Mesangial cell (primary cell): ENCODE measurements around the gene MEIOSIN. TPM values are rescaled to one million over a fixed set of nuclear protein-coding genes. Genes with fewer than 3 reads are reported as not detected.

Experiments used
- total RNA-seq: library from RNA; depleted of rRNA; stranded (reverse); fragments of >200 nt; gene quantifications from 2 replicates; pipeline ENCODE4 v1.2.3, GENCODE V29; 2015

Gene MEIOSIN
- total RNA-seq = not detected in 2 replicates

GRCh38 chr19:45733160-45733810 lies at the start of gene MEIOSIN:
Gene MEIOSIN (plus strand): TSS chr19:45733439. CDS start chr19:45735377, 1,938 bp downstream.

GRCh38 chr19:45691516-45692186 lies 41.6 kb upstream of the MEIOSIN start, which contains the start of gene SNRPD2:
Gene SNRPD2 (minus strand): TSS chr19:45691953. CDS start chr19:45691888, 65 bp downstream.

GRCh38 chr19:45692187-45693105 lies 40.8 kb upstream of the MEIOSIN start, which contains the start of gene QPCTL:
Gene QPCTL (plus strand): TSS chr19:45692666. CDS start chr19:45692704, 38 bp downstream.

GRCh38 chr19:45730368-45731288 lies 2.6 kb upstream of the MEIOSIN start, which contains the start of gene FBXO46:
Gene FBXO46 (minus strand): TSS chr19:45730896. CDS start chr19:45713495, 17,401 bp downstream.

GRCh38 chr19:45768984-45769782 lies 35.9 kb downstream of the MEIOSIN start, which contains the start of gene SIX5:
Gene SIX5 (minus strand): TSS chr19:45769252. CDS start chr19:45768844, 408 bp downstream.

GRCh38 chr19:45782162-45782691 lies 49.0 kb downstream of the MEIOSIN start, which contains the start of gene DMPK:
Gene DMPK (minus strand): TSS chr19:45782490. CDS start chr19:45782352, 138 bp downstream.

GRCh38 chr19:45792470-45793177 lies 59.4 kb downstream of the MEIOSIN start, which contains the start of gene DMWD:
Gene DMWD (minus strand): TSS chr19:45792845. CDS start chr19:45792756, 89 bp downstream.

Other genes with a start within 250 kb of the MEIOSIN start
- 11.7 and 24.2 TPM in 2 replicates for gene RTN2, start 236.4 kb upstream of the MEIOSIN start, total RNA-seq
- 1.0 TPM in 1 of 2 replicates, not detected in the other for gene PPM1N, start 235.0 kb upstream of the MEIOSIN start, total RNA-seq
- gene VASP, start 226.0 kb upstream of the MEIOSIN start, total RNA-seq = 140 and 199 TPM in 2 replicates
- gene OPA3, start 148.6 kb upstream of the MEIOSIN start, total RNA-seq = 8.5 and 11.9 TPM in 2 replicates
- not detected in 2 replicates for gene GPR4, start 131.2 kb upstream of the MEIOSIN start, total RNA-seq
- gene EML2, start 94.0 kb upstream of the MEIOSIN start, total RNA-seq = 16.4 and 17.9 TPM in 2 replicates
- 0.51 TPM in 1 of 2 replicates, not detected in the other for gene GIPR, start 65.2 kb upstream of the MEIOSIN start, total RNA-seq
- gene SNRPD2, start 41.5 kb upstream of the MEIOSIN start, total RNA-seq = 134 and 228 TPM in 2 replicates
- gene QPCTL, start 40.8 kb upstream of the MEIOSIN start, total RNA-seq = 22.2 and 29.7 TPM in 2 replicates
- gene FBXO46, start 2.5 kb upstream of the MEIOSIN start, total RNA-seq = 11.9 and 15.3 TPM in 2 replicates
- gene SIX5, start 35.8 kb downstream of the MEIOSIN start, total RNA-seq = 14.2 and 26.9 TPM in 2 replicates
- 8.5 and 23.1 TPM in 2 replicates for gene DMPK, start 49.1 kb downstream of the MEIOSIN start, total RNA-seq
- gene DMWD, start 59.4 kb downstream of the MEIOSIN start, total RNA-seq = 35.0 and 39.7 TPM in 2 replicates
- gene RSPH6A, start 81.9 kb downstream of the MEIOSIN start, total RNA-seq = under 0.01 TPM in 1 of 2 replicates, not detected in the other
- gene SYMPK, start 129.7 kb downstream of the MEIOSIN start, total RNA-seq = 45.0 and 54.6 TPM in 2 replicates
- 0.33 and 1.4 TPM in 2 replicates for gene FOXA3, start 130.9 kb downstream of the MEIOSIN start, total RNA-seq
- gene IRF2BP1, start 152.7 kb downstream of the MEIOSIN start, total RNA-seq = 28.0 and 39.0 TPM in 2 replicates
- 3.6 and 5.5 TPM in 2 replicates for gene MYPOP, start 169.2 kb downstream of the MEIOSIN start, total RNA-seq
- not detected in 2 replicates for gene NANOS2, start 181.3 kb downstream of the MEIOSIN start, total RNA-seq
- not detected in 2 replicates for gene NOVA2, start 240.4 kb downstream of the MEIOSIN start, total RNA-seq